GM19043 (cell line): ENCODE measurements around the gene LIN54.
"Not testable (repeated sequence)": the region's sequence is repeated elsewhere in the genome, so short reads cannot be mapped to it uniquely, and the experiment has no call there.

Experiments
- ATAC-seq: cut with Tn5 transposase; IDR thresholded peaks from one replicate; pipeline ENCODE4 v1.9.1; 2021; ENCODE audit warnings: low read depth; ENCODE audit not compliant: unreplicated experiment

LIN54 gene

GRCh38 chr4:83012687-83013419 lies 2.2 kb upstream of the LIN54 start:
- ATAC-seq = peak; percentile 76

- ATAC-seq = peak; percentile 10
These were observed 1.6 kb upstream of the LIN54 start for GRCh38 chr4:83012200-83012686.

GRCh38 chr4:83011689-83012199 lies 1.1 kb upstream of the LIN54 start:
- ATAC-seq = no peak

GRCh38 chr4:83010111-83010521 lies 507 bp downstream of the LIN54 start:
- ATAC-seq = no peak

- no peak for ATAC-seq
These were observed 1.1 kb downstream of the LIN54 start for GRCh38 chr4:83009529-83009928.

GRCh38 chr4:83003044-83003791 lies 7.4 kb downstream of the LIN54 start:
- not testable (repeated sequence) for ATAC-seq

- ATAC-seq = no peak
These were observed 8.3 kb downstream of the LIN54 start for GRCh38 chr4:83002329-83002728.

GRCh38 chr4:82998898-82999297 lies 11.7 kb downstream of the LIN54 start:
- no peak for ATAC-seq

GRCh38 chr4:82994834-82995233 lies 15.8 kb downstream of the LIN54 start:
- no peak for ATAC-seq

- peak; percentile 92 for ATAC-seq
These were observed 20.8 kb downstream of the LIN54 start for GRCh38 chr4:82989575-82990429.

- no peak for ATAC-seq
These were observed 22.2 kb downstream of the LIN54 start for GRCh38 chr4:82988323-82988832.

- not testable (repeated sequence) for ATAC-seq
These were observed 23.1 kb downstream of the LIN54 start for GRCh38 chr4:82987519-82987918.

GRCh38 chr4:82984459-82984858 lies 26.2 kb downstream of the LIN54 start:
- ATAC-seq = no peak

GRCh38 chr4:82983444-82983843 lies 27.2 kb downstream of the LIN54 start:
- ATAC-seq = no peak

GRCh38 chr4:82981138-82981537 lies 29.5 kb downstream of the LIN54 start:
- ATAC-seq = no peak

- ATAC-seq = no peak
These were observed 34.8 kb downstream of the LIN54 start for GRCh38 chr4:82975792-82976191.

- ATAC-seq = no peak
These were observed 41.2 kb downstream of the LIN54 start for GRCh38 chr4:82969414-82969813.

GRCh38 chr4:82968972-82969371 lies 41.7 kb downstream of the LIN54 start:
- no peak for ATAC-seq

- no peak for ATAC-seq
These were observed 44.9 kb downstream of the LIN54 start for GRCh38 chr4:82965763-82966162.

- ATAC-seq = no peak
These were observed 53.6 kb downstream of the LIN54 start for GRCh38 chr4:82957045-82957444.
